Naive thymus-derived CD4-positive, alpha-beta T cell (primary cell): ENCODE data around the gene OTULIN. TPM values are rescaled to one million over a fixed set of nuclear protein-coding genes. Genes with fewer than 3 reads are reported as not detected.
A peak's percentile ranks its signal among the peaks of the same experiment; 100 is the strongest.

ENCODE experiments used
- ATAC-seq: fragments of 150-1000 bp; cut with Tn5 transposase; 2 replicates; pipeline ENCODE4 v1.10.0; 2021; ENCODE audit warnings: mild to moderate bottlenecking, moderate library complexity
- CTCF ChIA-PET: fragments of 350-600 bp; sonication (Branson Sonifier 250); formaldehyde crosslinking; loops from one replicate; lab custom pipeline; 2021; ENCODE audit warnings: antibody characterized with exemption; lab: Charles Lee
- POLR2A ChIA-PET: fragments of 350-600 bp; sonication (Branson Sonifier 250); formaldehyde crosslinking; loops from one replicate; lab custom pipeline; 2021; ENCODE audit warnings: antibody characterized with exemption, inconsistent platforms; lab: Charles Lee
- DNase-seq, 9 donors: peaks; one replicate each; pipeline versions ENCODE4 v3.0.0 to v3.0.0-alpha.2; 2020 to 2022; ENCODE audit warnings: mixed read lengths in 1 of 9
- H3K27ac ChIP-seq: one replicate; pipeline ENCODE4 v1.7.0; 2013; ENCODE audit warnings: mild to moderate bottlenecking, low read depth, low read length, moderate library complexity
- H3K27me3 ChIP-seq, 2 donors: one replicate each; pipeline ENCODE4 v1.7.0; 2013; ENCODE audit warnings: low read length in 2 of 2, mild to moderate bottlenecking in 2 of 2, moderate library complexity in 2 of 2; ENCODE audit not compliant: control insufficient read depth in 2 of 2, insufficient read depth in 2 of 2
- H3K36me3 ChIP-seq, 3 experiments: 1 replicate in 2 of 3; 2 replicates in 1 of 3; pipeline ENCODE4 v1.7.0; 2013; ENCODE audit warnings: low read length in 3 of 3, mild to moderate bottlenecking in 3 of 3, moderate library complexity in 1 of 3; ENCODE audit not compliant: insufficient read depth in 3 of 3, control insufficient read depth in 2 of 3
- H3K4me1 ChIP-seq, 2 donors: one replicate each; pipeline ENCODE4 v1.7.0; 2013; ENCODE audit warnings: low read length in 2 of 2, mild to moderate bottlenecking in 2 of 2, moderate library complexity in 1 of 2; ENCODE audit not compliant: control insufficient read depth in 2 of 2, insufficient read depth in 2 of 2
- H3K4me3 ChIP-seq: 2 replicates; pipeline ENCODE4 v1.7.0; 2013; ENCODE audit warnings: mild to moderate bottlenecking, low read length
- H3K9me3 ChIP-seq, 3 experiments: 1 replicate in 2 of 3; 2 replicates in 1 of 3; pipeline ENCODE4 v1.7.0; 2013; ENCODE audit warnings: low read length in 3 of 3; ENCODE audit not compliant: control insufficient read depth in 2 of 3
- H3K27ac Mint-ChIP-seq, 9 donors: one replicate each; pipeline ENCODE4 v1.8.0; 2020 to 2022; ENCODE audit warnings: mixed read lengths in 9 of 9, mild to moderate bottlenecking in 8 of 9, moderate library complexity in 5 of 9, inconsistent platforms in 2 of 9
- H3K27me3 Mint-ChIP-seq, 5 donors: one replicate each; pipeline ENCODE4 v1.8.0; 2021 to 2022; ENCODE audit warnings: mixed read lengths in 5 of 5, mild to moderate bottlenecking in 1 of 5
- H3K36me3 Mint-ChIP-seq, 5 donors: one replicate each; pipeline ENCODE4 v1.8.0; 2020 to 2022; ENCODE audit warnings: mixed read lengths in 5 of 5, mild to moderate bottlenecking in 3 of 5, inconsistent platforms in 1 of 5
- H3K4me1 Mint-ChIP-seq, 7 donors: one replicate each; pipeline ENCODE4 v1.8.0; 2020 to 2022; ENCODE audit warnings: mixed read lengths in 7 of 7, mild to moderate bottlenecking in 3 of 7, inconsistent platforms in 1 of 7
- H3K4me3 Mint-ChIP-seq, 10 donors: one replicate each; pipeline ENCODE4 v1.8.0; 2020 to 2022; ENCODE audit warnings: mild to moderate bottlenecking in 10 of 10, mixed read lengths in 10 of 10, moderate library complexity in 6 of 10, inconsistent platforms in 2 of 10
- H3K9me3 Mint-ChIP-seq, 11 donors: one replicate each; pipeline ENCODE4 v1.8.0; 2020 to 2022; ENCODE audit warnings: mixed read lengths in 11 of 11, mild to moderate bottlenecking in 4 of 11, inconsistent platforms in 1 of 11, moderate library complexity in 1 of 11
- intact Hi-C, 2 donors: fragments of 100-400 bp; cut with micrococcal nuclease; formaldehyde crosslinking; loops; one replicate each; pipeline ENCODE4 v1.15.1; 2023
- polyA plus RNA-seq, 2 donors: library from polyadenylated mRNA; unstranded; fragments of 300-500 nt; fragmentation: Illumina TruSeq; gene quantifications; one replicate each; pipeline ENCODE4 v1.2.3, GENCODE V29; 2021
- total RNA-seq, 6 experiments: library from RNA in 5 of 6; stranded (reverse) in 5 of 6; gene quantifications; 1 replicate in 5 of 6; 2 replicates in 1 of 6; pipeline ENCODE4 v1.2.3 and lab custom pipeline; 2021 to 2026

OTULIN gene
- total and polyA plus RNA-seq, 7 experiments from 2014 or later = 12.1 to 66.9 (median 57.1) TPM

DNA sequence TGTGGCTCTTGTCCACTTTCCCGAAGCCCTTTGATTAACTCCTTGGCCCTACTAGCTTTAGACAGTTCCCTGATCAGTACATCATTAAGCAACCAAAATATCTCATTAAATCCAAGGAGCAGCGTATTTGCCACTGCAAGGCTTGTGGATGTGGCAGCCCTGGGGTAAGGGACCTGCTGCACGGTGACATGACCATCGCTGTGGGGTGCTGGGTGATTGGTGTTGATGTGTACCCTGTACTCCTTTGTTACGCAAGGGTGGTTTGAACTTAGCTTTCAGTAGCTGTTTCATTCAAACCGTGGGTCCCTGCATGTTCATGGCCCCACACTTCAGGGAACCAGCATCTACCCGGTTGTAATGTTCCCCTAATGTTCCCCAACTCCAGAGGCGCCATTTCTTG, 41.0 kb downstream of the OTULIN start:
- H3K27me3 ChIP-seq = no peaks in the 10 kb centered on the region
- peaks cover 0 to 6% (median 4%) of the 10 kb centered on the region in 3 experiments for H3K36me3 ChIP-seq
- peaks cover 57 to 100% (median 95%) of the 10 kb centered on the region in 7 donors for H3K4me1 Mint-ChIP-seq
- H3K27ac ChIP-seq = peak overlapping the region; percentile 72
- H3K36me3 Mint-ChIP-seq = peaks cover 12 to 65% (median 23%) of the 10 kb centered on the region in 5 donors
- H3K4me1 ChIP-seq = peaks cover 39 to 86% of the 10 kb centered on the region in 2 donors
- DNase-seq = no peak
- H3K9me3 ChIP-seq = no peaks in the 10 kb centered on the region
- peak overlapping the region in 8 of 10 donors; percentile 8 to 92 (median 81) for H3K4me3 Mint-ChIP-seq
- ATAC-seq = no peak
- intact Hi-C loops = no loop called here
- no peak overlapping the region for H3K4me3 ChIP-seq
- H3K27ac Mint-ChIP-seq = peak overlapping the region; percentile 96 to 100 (median 99)
- CTCF ChIA-PET = interaction anchor here (0.9 to 4.6 kb wide), 2 partner anchors 15 to 20 kb away, joined by 4 to 45 read pairs; no protein-coding TSS in a partner anchor
- POLR2A ChIA-PET = interaction anchor here (0.6 to 6.4 kb wide), 7 partner anchors 8 to 166 kb away, joined by 3 to 64 read pairs (median 5); partner anchors contain the start of gene ANKH
- H3K27me3 Mint-ChIP-seq = no peaks in the 10 kb centered on the region
- peaks cover 0 to 4% (median 0%) of the 10 kb centered on the region in 11 donors for H3K9me3 Mint-ChIP-seq

DNA sequence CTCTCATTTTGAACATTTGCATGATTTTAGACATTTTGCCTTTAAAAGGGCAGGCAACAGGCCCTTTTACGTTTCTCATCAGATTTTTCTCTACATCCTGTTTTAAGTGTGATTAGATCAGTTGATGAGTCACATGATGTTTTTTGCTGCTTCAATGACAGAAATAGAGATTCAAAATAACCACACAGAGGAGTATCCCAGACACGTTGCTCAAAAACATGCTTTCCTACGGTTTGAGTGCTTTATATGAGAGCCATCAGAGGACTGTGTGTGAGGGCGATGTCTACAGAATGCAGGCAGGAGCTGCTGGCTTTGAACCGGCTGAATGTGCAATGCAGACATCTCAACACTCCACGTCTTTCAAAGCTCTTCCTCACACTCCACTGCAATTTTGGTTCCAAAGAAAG, 42.1 kb downstream of the OTULIN start:
- H3K4me1 ChIP-seq = peaks cover 34 to 75% of the 10 kb centered on the region in 2 donors
- POLR2A ChIA-PET = interaction anchor here (0.6 to 6.4 kb wide), 10 partner anchors 9 to 1908 kb away, joined by 3 to 64 read pairs (median 4); partner anchors contain the start of gene ANKH
- ATAC-seq (peak; percentile 96), DNase-seq (peak in 8 of 9 donors; percentile 33 to 88 (median 84))
- Mint-ChIP-seq H3K36me3 (peaks cover 16 to 61% (median 30%) of the 10 kb centered on the region in 5 donors), H3K27me3 (no peaks in the 10 kb centered on the region), H3K27ac (peak overlapping the region; percentile 96 to 100 (median 99)), H3K4me1 (peaks cover 50 to 96% (median 86%) of the 10 kb centered on the region in 7 donors), H3K9me3 (peaks cover 0 to 4% (median 0%) of the 10 kb centered on the region in 11 donors), H3K4me3 (peak overlapping the region; percentile 74 to 94 (median 86))
- CTCF ChIA-PET = interaction anchor here (1.1 to 4.6 kb wide), 7 partner anchors 14 to 297 kb away, joined by 3 to 45 read pairs (median 4); no protein-coding TSS in a partner anchor
- peak overlapping the region; percentile 72 for H3K27ac ChIP-seq
- H3K36me3 ChIP-seq = peaks cover 0 to 17% (median 10%) of the 10 kb centered on the region in 3 experiments
- H3K9me3 ChIP-seq = no peaks in the 10 kb centered on the region
- H3K4me3 ChIP-seq = peak overlapping the region; percentile 4
- intact Hi-C loops = loop anchor here (1.0 to 2.0 kb wide), 10 partner anchors 14 to 286 kb away; partner anchors contain the start of gene OTULIN (in 2 of the 2)
- no peaks in the 10 kb centered on the region for H3K27me3 ChIP-seq

DNA sequence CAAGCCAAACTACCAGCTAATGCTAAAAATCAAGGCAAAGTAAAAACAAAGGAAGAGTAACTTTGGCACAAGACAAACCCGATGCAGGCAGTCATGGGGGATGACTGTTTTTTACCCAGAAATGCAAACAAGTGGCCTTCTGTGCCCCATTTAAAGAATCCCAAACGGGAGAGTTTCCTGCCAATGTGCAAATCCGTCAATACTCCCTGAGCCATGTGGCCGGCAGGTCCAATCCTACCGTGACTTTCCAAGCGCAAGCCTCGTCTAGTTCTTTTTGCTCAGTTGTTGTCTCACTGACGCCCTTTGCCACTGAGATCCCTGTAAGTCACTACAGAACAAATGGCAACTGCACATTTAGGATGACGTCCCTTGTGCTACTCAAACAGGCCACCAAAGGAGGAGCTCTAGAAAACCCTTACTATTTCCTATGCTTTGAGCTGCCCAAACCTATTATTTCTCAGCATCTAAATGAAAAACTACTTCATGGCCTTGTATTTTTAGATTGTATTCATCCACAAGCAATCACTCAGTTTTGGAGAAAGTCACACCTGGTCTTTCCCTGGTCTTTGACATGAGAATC, 43.4 kb downstream of the OTULIN start:
- intact Hi-C loops = loop anchor here (2.0 kb wide), 2 partner anchors 43 to 113 kb away; partner anchors contain the start of gene OTULIN (in 1 of the 2)
- POLR2A ChIA-PET = interaction anchor here (0.6 to 6.4 kb wide), 12 partner anchors 12 to 312 kb away, joined by 3 to 64 read pairs (median 4); partner anchors contain the start of gene ANKH
- H3K27me3 Mint-ChIP-seq = no peaks in the 10 kb centered on the region
- Histone ChIP-seq H3K27ac (peak overlapping the region; percentile 72), H3K36me3 (peaks cover 0 to 30% (median 15%) of the 10 kb centered on the region in 3 experiments), H3K9me3 (no peaks in the 10 kb centered on the region), H3K4me3 (no peak overlapping the region), H3K27me3 (no peaks in the 10 kb centered on the region), H3K4me1 (peaks cover 34 to 63% of the 10 kb centered on the region in 2 donors)
- DNase-seq (peak in 5 of 9 donors; percentile 19 to 47 (median 26)), ATAC-seq (no peak)
- H3K27ac Mint-ChIP-seq = peak overlapping the region; percentile 96 to 100 (median 99)
- peak overlapping the region; percentile 44 to 86 (median 68) for H3K4me3 Mint-ChIP-seq
- H3K4me1 Mint-ChIP-seq = peaks cover 40 to 92% (median 73%) of the 10 kb centered on the region in 7 donors
- H3K9me3 Mint-ChIP-seq = peaks cover 0 to 4% (median 0%) of the 10 kb centered on the region in 11 donors
- peaks cover 25 to 62% (median 32%) of the 10 kb centered on the region in 5 donors for H3K36me3 Mint-ChIP-seq
- CTCF ChIA-PET = interaction anchor here (0.6 to 4.6 kb wide), 9 partner anchors 12 to 285 kb away, joined by 3 to 45 read pairs (median 6); no protein-coding TSS in a partner anchor

DNA sequence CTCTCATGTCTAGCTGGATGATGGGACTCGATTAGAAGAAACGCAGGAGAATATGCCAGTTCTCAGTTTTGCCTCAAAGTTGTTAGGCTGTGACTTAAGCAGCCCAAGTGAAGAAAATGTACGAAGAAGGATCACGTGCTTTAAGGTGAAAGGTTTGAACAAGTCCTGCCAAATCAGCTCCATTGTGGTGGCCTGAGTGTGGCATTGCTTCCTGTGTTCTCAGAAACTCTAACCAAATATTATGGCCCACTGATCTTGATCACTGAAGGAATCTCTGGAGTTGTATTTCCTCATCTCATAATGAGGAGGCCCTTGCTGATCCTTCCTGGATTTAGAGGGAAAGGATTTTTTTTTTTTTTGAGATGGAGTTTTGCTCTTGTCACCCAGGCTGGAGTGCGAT, 44.0 kb downstream of the OTULIN start:
- ATAC-seq = no peak
- peak overlapping the region in 9 of 10 donors; percentile 44 to 86 (median 70) for H3K4me3 Mint-ChIP-seq
- ChIA-PET POLR2A (interaction anchor here (0.6 to 6.4 kb wide), 12 partner anchors 12 to 312 kb away, joined by 3 to 64 read pairs (median 4); partner anchors contain the start of gene ANKH), CTCF (interaction anchor here (0.6 to 4.6 kb wide), 6 partner anchors 12 to 164 kb away, joined by 3 to 45 read pairs (median 8); no protein-coding TSS in a partner anchor)
- peaks cover 37 to 86% (median 66%) of the 10 kb centered on the region in 7 donors for H3K4me1 Mint-ChIP-seq
- H3K27ac Mint-ChIP-seq = peak overlapping the region; percentile 96 to 100 (median 99)
- Histone ChIP-seq H3K27ac (peak overlapping the region; percentile 72), H3K36me3 (peaks cover 0 to 35% (median 15%) of the 10 kb centered on the region in 3 experiments), H3K4me3 (no peak overlapping the region), H3K4me1 (peaks cover 34 to 56% of the 10 kb centered on the region in 2 donors), H3K9me3 (no peaks in the 10 kb centered on the region), H3K27me3 (no peaks in the 10 kb centered on the region)
- H3K27me3 Mint-ChIP-seq = no peaks in the 10 kb centered on the region
- intact Hi-C loops = no loop called here
- DNase-seq = no peak
- H3K36me3 Mint-ChIP-seq = peaks cover 25 to 57% (median 32%) of the 10 kb centered on the region in 5 donors
- H3K9me3 Mint-ChIP-seq = peaks cover 0 to 4% (median 0%) of the 10 kb centered on the region in 11 donors

DNA sequence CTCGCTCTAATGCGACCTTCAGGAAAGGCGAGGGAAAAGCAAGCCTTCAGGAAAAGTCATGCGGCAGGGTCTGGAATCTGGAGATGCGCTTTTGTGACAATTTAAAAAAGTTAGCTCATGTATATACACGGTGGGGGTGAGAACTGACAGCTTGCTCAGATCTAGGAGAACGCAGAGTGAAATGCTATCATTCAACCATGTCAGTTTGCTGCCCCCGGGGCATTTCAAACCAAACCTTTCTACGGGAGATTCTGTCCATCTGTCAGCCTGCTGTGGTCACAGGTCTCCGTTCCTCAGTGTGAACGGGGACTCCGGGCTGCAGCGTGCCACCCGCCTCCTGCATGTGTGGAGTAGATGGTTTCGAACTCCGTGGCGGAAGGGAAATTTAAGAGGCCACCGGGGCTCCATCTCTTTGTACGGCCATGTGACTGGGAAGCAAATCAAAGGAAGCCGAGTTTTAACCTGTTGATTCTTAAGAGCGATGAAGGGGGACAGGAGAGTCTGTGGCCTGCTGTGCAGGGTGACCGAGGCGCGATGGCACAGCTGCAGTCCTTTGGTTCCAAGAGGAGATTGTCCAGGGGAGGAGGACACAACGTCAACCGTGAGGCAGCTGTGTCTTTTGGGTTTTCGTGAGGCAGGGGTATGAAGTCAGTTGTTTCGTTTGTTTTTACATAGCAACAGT, 45.9 kb downstream of the OTULIN start:
- ATAC-seq (no peak), DNase-seq (no peak)
- Mint-ChIP-seq H3K9me3 (peaks cover 0 to 4% (median 0%) of the 10 kb centered on the region in 11 donors), H3K4me1 (peaks cover 35 to 67% (median 53%) of the 10 kb centered on the region in 7 donors), H3K4me3 (no peak overlapping the region), H3K36me3 (peaks cover 25 to 65% (median 34%) of the 10 kb centered on the region in 5 donors), H3K27ac (peak overlapping the region; percentile 62 to 100 (median 90)), H3K27me3 (no peaks in the 10 kb centered on the region)
- no peaks in the 10 kb centered on the region for H3K9me3 ChIP-seq
- no peak overlapping the region for H3K4me3 ChIP-seq
- H3K27ac ChIP-seq = peak overlapping the region; percentile 30
- intact Hi-C loops = no loop called here
- POLR2A ChIA-PET = interaction anchor here (0.8 to 6.4 kb wide), 2 partner anchors 24 to 161 kb away, joined by 3 to 64 read pairs; partner anchors contain the start of gene ANKH
- CTCF ChIA-PET = interaction anchor here (1.2 kb wide), 1 partner anchor 17 kb away, joined by 3 read pairs; no protein-coding TSS in a partner anchor
- H3K27me3 ChIP-seq = no peaks in the 10 kb centered on the region
- peaks cover 31 to 39% of the 10 kb centered on the region in 2 donors for H3K4me1 ChIP-seq
- peaks cover 0 to 54% (median 15%) of the 10 kb centered on the region in 3 experiments for H3K36me3 ChIP-seq
